Colonic mucosa (tissue), 4 donors: ENCODE measurements around the gene MYB. TPM values are rescaled to one million over a fixed set of nuclear protein-coding genes. Genes with fewer than 3 reads are reported as not detected.

Experiments
- DNase-seq: peaks from one replicate; pipeline ENCODE4 v3.0.0-alpha.2; 2020
- H3K27ac ChIP-seq: fragments of 200-600 bp; one replicate; pipeline ENCODE4 v1.8.0; 2021
- H3K27me3 ChIP-seq: fragments of 200-600 bp; one replicate; pipeline ENCODE4 v1.8.0; 2021
- H3K36me3 ChIP-seq: fragments of 200-600 bp; one replicate; pipeline ENCODE4 v1.8.0; 2021
- H3K4me1 ChIP-seq: fragments of 200-600 bp; one replicate; pipeline ENCODE4 v1.8.0; 2021; ENCODE audit warnings: mild to moderate bottlenecking
- H3K4me3 ChIP-seq: fragments of 200-600 bp; one replicate; pipeline ENCODE4 v1.8.0; 2021
- H3K9ac ChIP-seq, 2 donors: one replicate each; pipeline ENCODE4 v1.7.0; 2013; ENCODE audit warnings: control low read depth in 2 of 2, low read depth in 2 of 2, low read length in 2 of 2
- H3K9me3 ChIP-seq: fragments of 200-600 bp; one replicate; pipeline ENCODE4 v1.8.0; 2021
- intact Hi-C: fragments of 100-400 bp; cut with DNase I; formaldehyde crosslinking; loops from one replicate; pipeline ENCODE4 v1.14.1; 2022
- total RNA-seq, 2 donors: library from RNA; stranded (reverse); fragmentation: NEBNext Ultra II Directional in 1 of 2; extraction: Animal tissue kit (Norgen Biotek cat#: 25700) in 1 of 2; gene quantifications; one replicate each; pipeline ENCODE4 v1.2.1, GENCODE V29; 2021
- TF ChIP-seq, protein P1 (sequence below): fragments of 200-600 bp; IDR thresholded peaks from one replicate; pipeline ENCODE4 v1.8.0; 2022; ENCODE audit warnings: antibody characterized with exemption, mild to moderate bottlenecking
- donor health status: healthy.
- donor health status: DM: no; HTN: no; CAD: no.
- donor health status: DM: no; HTN: no; CAD: no.

MYB gene
- total RNA-seq, 2 donors from 2014 or later, result 67.2 to 78.0 TPM

DNA sequence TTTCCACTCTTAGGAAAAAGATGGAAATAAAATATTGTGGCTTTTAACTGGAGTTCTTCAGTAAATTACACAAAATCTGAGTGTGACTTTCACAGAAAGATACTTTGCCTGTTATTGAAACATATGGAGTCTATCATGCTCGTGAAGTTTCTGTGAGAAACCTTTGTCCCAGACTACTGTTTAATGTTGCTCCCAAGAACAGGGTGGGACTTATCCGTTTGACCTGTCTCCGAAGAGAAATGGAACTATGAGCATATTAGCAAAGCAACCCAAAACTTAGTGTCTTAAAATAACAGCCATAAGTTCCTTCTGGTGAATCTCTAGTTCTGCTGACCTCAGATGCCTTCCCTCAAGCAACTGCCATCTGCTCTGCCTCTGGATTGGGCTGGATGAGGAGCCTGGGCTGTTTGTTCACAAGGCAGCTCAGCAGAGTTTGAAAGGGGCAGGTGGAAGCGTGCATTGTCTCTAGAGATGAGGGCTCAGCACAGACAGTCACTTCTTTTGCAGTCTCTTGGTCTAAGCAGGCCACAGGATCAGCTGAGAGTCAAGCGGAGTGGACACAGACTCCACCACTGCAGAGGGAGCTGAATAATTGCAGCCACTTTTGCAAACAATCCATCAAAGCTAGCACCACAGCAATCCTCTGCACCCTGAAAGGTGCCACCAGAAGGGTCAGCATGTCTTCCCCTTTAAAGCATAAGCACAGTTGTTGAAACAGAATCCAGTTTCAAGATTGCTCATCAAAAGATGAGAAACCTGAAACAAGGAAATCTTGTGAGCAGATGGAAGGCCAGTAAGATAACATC, 52.8 kb downstream of the MYB start:
- H3K27me3 ChIP-seq, result no peaks in the 10 kb centered on the region
- no peaks in the 10 kb centered on the region for H3K9me3 ChIP-seq
- TF ChIP-seq, protein P1, sequence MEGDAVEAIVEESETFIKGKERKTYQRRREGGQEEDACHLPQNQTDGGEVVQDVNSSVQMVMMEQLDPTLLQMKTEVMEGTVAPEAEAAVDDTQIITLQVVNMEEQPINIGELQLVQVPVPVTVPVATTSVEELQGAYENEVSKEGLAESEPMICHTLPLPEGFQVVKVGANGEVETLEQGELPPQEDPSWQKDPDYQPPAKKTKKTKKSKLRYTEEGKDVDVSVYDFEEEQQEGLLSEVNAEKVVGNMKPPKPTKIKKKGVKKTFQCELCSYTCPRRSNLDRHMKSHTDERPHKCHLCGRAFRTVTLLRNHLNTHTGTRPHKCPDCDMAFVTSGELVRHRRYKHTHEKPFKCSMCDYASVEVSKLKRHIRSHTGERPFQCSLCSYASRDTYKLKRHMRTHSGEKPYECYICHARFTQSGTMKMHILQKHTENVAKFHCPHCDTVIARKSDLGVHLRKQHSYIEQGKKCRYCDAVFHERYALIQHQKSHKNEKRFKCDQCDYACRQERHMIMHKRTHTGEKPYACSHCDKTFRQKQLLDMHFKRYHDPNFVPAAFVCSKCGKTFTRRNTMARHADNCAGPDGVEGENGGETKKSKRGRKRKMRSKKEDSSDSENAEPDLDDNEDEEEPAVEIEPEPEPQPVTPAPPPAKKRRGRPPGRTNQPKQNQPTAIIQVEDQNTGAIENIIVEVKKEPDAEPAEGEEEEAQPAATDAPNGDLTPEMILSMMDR, result no peak
- no peaks in the 10 kb centered on the region for H3K36me3 ChIP-seq
- H3K27ac ChIP-seq, result no peak overlapping the region
- no peak overlapping the region for H3K4me3 ChIP-seq
- intact Hi-C loops, result no loop called here
- H3K4me1 ChIP-seq, result peaks cover 10% of the 10 kb centered on the region
- DNase-seq, result no peak
- H3K9ac ChIP-seq, result no peak overlapping the region

DNA sequence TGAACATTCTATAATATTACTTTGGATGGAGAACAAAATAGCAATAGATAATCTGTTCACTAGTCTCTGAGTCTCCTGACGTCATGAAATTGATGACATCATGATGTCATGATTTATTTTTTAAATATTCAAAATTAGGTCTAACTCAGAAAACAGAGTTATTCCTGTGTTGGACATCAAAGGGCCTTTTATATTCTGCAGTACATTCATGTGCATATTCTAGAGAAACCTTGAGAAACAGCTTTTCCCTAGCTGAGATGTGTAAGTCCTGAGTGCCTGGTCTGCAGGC, 53.3 kb downstream of the MYB start:
- no peaks in the 10 kb centered on the region for H3K27me3 ChIP-seq

DNA sequence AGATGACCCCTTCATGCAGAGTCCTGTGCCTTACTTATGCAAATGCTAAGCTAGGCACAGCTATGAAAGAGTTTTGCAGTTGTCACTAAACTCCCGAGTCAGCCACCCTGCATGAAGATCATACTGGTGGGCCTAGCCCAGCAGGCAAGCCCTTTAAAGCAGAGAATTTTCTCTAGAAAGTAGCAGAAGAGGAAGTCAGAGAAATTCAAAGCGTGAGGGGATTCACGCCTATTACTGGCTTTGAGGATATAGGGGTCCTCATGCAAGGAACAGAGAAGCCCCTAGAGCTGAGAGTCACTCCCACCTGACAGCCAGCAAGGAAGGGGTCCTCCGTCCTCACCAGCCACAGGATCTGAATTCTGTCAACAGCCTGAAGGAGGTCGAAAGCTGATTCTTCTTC, 54.6 kb downstream of the MYB start:
- Histone ChIP-seq H3K9me3 (no peaks in the 10 kb centered on the region), H3K36me3 (no peaks in the 10 kb centered on the region), H3K27me3 (no peaks in the 10 kb centered on the region), H3K9ac (no peak overlapping the region), H3K4me3 (no peak overlapping the region), H3K27ac (no peak overlapping the region), H3K4me1 (peaks cover 10% of the 10 kb centered on the region)
- TF ChIP-seq, protein P1, result no peak
- no peak for DNase-seq
- intact Hi-C loops, result no loop called here

More for the DNA sequence above, 53.3 kb downstream of the MYB start:
- DNase-seq, result no peak
- H3K27ac ChIP-seq, result no peak overlapping the region
- no peak overlapping the region for H3K4me3 ChIP-seq
- no peak overlapping the region for H3K9ac ChIP-seq
- no peaks in the 10 kb centered on the region for H3K36me3 ChIP-seq
- intact Hi-C loops, result no loop called here
- H3K4me1 ChIP-seq, result peaks cover 10% of the 10 kb centered on the region
- H3K9me3 ChIP-seq, result no peaks in the 10 kb centered on the region
- TF ChIP-seq, protein P1, result no peak

DNA sequence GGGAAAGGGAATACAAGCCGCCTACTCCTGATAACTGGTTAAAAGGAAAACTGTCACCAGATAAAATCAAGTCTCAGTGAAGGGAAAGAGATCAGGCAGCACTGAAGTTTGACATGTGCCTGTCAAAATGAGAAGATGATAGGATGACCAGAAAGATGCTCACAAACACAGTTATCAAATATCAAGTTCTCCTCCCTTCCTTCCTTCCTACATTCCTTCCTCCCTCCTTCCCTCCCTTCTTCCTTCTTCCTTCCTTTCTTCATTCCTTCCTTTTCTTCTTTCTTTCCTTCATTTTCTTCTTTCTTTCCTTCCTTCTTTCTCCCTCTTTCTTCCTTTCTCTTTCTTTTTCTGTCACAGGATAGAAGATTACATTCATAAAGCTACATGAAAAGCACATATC, 55.2 kb downstream of the MYB start:
- H3K27me3 ChIP-seq, result no peaks in the 10 kb centered on the region
- H3K27ac ChIP-seq, result no peak overlapping the region
- TF ChIP-seq, protein P1, result no peak
- intact Hi-C loops, result no loop called here
- H3K4me3 ChIP-seq, result no peak overlapping the region
- no peak for DNase-seq
- H3K4me1 ChIP-seq, result peaks cover 10% of the 10 kb centered on the region
- H3K9me3 ChIP-seq, result no peaks in the 10 kb centered on the region
- no peaks in the 10 kb centered on the region for H3K36me3 ChIP-seq
- no peak overlapping the region for H3K9ac ChIP-seq

DNA sequence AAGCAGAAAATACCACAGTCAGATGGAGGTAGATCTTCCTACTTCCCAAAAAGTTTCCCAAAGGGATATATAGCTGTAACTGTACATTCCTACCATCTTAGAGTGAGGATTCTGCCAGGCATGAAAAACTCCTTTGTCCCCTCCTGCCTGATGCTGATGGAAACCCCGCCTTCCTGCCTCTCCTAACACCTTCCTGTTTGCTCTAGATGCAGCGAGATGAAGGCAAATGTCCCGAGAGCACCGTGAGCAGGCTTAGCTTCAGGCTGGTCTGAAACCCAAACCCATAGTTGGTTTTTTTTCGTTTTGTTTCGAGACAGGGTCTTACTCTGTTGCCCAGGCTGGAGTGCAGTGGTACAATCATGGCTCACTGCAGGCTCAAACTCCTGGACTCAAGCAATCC, 55.6 kb downstream of the MYB start:
- Histone ChIP-seq H3K27ac (no peak overlapping the region), H3K36me3 (no peaks in the 10 kb centered on the region), H3K9me3 (no peaks in the 10 kb centered on the region), H3K27me3 (no peaks in the 10 kb centered on the region), H3K4me1 (peaks cover 10% of the 10 kb centered on the region), H3K9ac (no peak overlapping the region), H3K4me3 (no peak overlapping the region)
- no peak for DNase-seq
- TF ChIP-seq, protein P1, result no peak
- intact Hi-C loops, result no loop called here
